Fibroblast of lung (primary cell): Measurements from ENCODE around the gene METTL26.

Experiments used
- CTCF ChIP-seq, 2 donors: IDR thresholded peaks in 1 of 2; conservative IDR thresholded peaks in 1 of 2; 1 replicate in 1 of 2; 2 replicates in 1 of 2; pipeline ENCODE4 v1.5.1; 2011 to 2012; ENCODE audit warnings: low read length in 2 of 2, control low read depth in 1 of 2, inconsistent platforms in 1 of 2, low read depth in 1 of 2, mild to moderate bottlenecking in 1 of 2
- EZH2 ChIP-seq: IDR thresholded peaks from 2 replicates; pipeline ENCODE4 v1.5.1; 2012; ENCODE audit warnings: low read length, control low read depth, mild to moderate bottlenecking; ENCODE audit errors: missing control alignments

DNA sequence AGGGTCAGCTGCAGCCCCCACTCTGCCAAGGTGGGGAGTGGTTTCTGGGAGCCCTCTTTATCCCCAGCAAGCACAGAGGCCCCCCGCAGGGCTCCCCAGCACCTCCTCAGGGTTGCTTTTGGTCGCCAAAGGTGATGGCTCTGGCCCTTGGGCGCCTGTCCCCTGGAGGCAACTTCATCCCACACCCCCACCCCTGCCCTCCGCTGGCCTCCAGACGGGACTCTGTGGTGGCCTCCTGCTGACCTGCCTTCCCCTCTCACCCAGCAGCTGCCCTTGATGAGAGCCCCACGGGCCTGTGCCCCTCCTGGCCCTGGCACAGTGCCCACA, 24.0 kb upstream of the METTL26 start:
- no peak for TF ChIP-seq CTCF (conservative IDR thresholded peaks at IDR 0.05 in 1 of 2, IDR thresholded peaks at IDR 0.05 in 1 of 2; ENCODE audit: low read depth in 1 of 2, low read length in 2 of 2)
- no peak for TF ChIP-seq EZH2
